ENCODE data around the gene CWF19L2.
A peak's percentile ranks its signal among the peaks of the same experiment; 100 is the strongest.
"Not testable (repeated sequence)": the region's sequence is repeated elsewhere in the genome, so short reads cannot be mapped to it uniquely, and the experiment has no call there.

Gene CWF19L2

GRCh38 chr11:107457558-107458271, at the start of gene CWF19L2:
Gene CWF19L2, minus strand, starts transcription at chr11:107457825. Its CDS starts 9 bp downstream, at chr11:107457816.
- DNase-seq (ENCODE audit: low spot score): peak; percentile 99

- no peak for DNase-seq (ENCODE audit: low spot score)
Measured at GRCh38 chr11:107505647-107506225, 48.1 kb upstream of the CWF19L2 start.

GRCh38 chr11:107504981-107505380, 47.4 kb upstream of the CWF19L2 start:
- DNase-seq (ENCODE audit: low spot score): no peak

- DNase-seq (ENCODE audit: low spot score): no peak
Measured at GRCh38 chr11:107501713-107502112, 44.1 kb upstream of the CWF19L2 start.

- DNase-seq (ENCODE audit: low spot score): not testable (repeated sequence)
Measured at GRCh38 chr11:107497371-107497770, 39.7 kb upstream of the CWF19L2 start.

GRCh38 chr11:107496011-107496410, 38.4 kb upstream of the CWF19L2 start:
- DNase-seq (ENCODE audit: low spot score): no peak

GRCh38 chr11:107494055-107494454, 36.4 kb upstream of the CWF19L2 start:
- no peak for DNase-seq (ENCODE audit: low spot score)

GRCh38 chr11:107493117-107493516, 35.5 kb upstream of the CWF19L2 start:
- peak; percentile 42 for DNase-seq (ENCODE audit: low spot score)

- no peak for DNase-seq (ENCODE audit: low spot score)
Measured at GRCh38 chr11:107490836-107491235, 33.2 kb upstream of the CWF19L2 start.

GRCh38 chr11:107482234-107482633, 24.6 kb upstream of the CWF19L2 start:
- DNase-seq (ENCODE audit: low spot score): no peak

GRCh38 chr11:107478922-107479321, 21.3 kb upstream of the CWF19L2 start:
- no peak for DNase-seq (ENCODE audit: low spot score)

GRCh38 chr11:107477820-107478219, 20.2 kb upstream of the CWF19L2 start:
- no peak for DNase-seq (ENCODE audit: low spot score)

GRCh38 chr11:107473792-107474191, 16.2 kb upstream of the CWF19L2 start:
- DNase-seq (ENCODE audit: low spot score): no peak

GRCh38 chr11:107472966-107473365, 15.3 kb upstream of the CWF19L2 start:
- DNase-seq (ENCODE audit: low spot score): no peak

- no peak for DNase-seq (ENCODE audit: low spot score)
Measured at GRCh38 chr11:107468596-107468995, 11.0 kb upstream of the CWF19L2 start.

GRCh38 chr11:107467696-107468095, 10.1 kb upstream of the CWF19L2 start:
- DNase-seq (ENCODE audit: low spot score): no peak

- DNase-seq (ENCODE audit: low spot score): not testable (repeated sequence)
Measured at GRCh38 chr11:107466275-107466866, 8.7 kb upstream of the CWF19L2 start.

- peak; percentile 21 for DNase-seq (ENCODE audit: low spot score)
Measured at GRCh38 chr11:107457205-107457557, 444 bp downstream of the CWF19L2 start.

- no peak for DNase-seq (ENCODE audit: low spot score)
Measured at GRCh38 chr11:107453594-107454286, 3.9 kb downstream of the CWF19L2 start.

GRCh38 chr11:107446822-107447431, 10.7 kb downstream of the CWF19L2 start:
- DNase-seq (ENCODE audit: low spot score): no peak

- DNase-seq (ENCODE audit: low spot score): no peak
Measured at GRCh38 chr11:107442715-107443215, 14.9 kb downstream of the CWF19L2 start.

GRCh38 chr11:107439586-107440167, 17.9 kb downstream of the CWF19L2 start:
- DNase-seq (ENCODE audit: low spot score): no peak
